Measurements from ENCODE around the gene PELI1.

GRCh38 chr2:64142741-64143168 lies 1.5 kb downstream of the PELI1 start:
- no peak for TF ChIP-seq EZH2 (IDR thresholded peaks at IDR 0.05; ENCODE audit: borderline replicate concordance, low read length)
- TF ChIP-seq CTCF (IDR thresholded peaks at IDR 0.05; ENCODE audit: low read length): no peak
